ENCODE measurements around the gene C11orf24. TPM values are rescaled to one million over a fixed set of nuclear protein-coding genes. Genes with fewer than 3 reads are reported as not detected.

C11orf24 gene
- total RNA-seq, 1 donor from 2014 or later: 18.5 TPM

- no peak for DNase-seq
Observed at GRCh38 chr11:68270196-68271022, 1.4 kb downstream of the C11orf24 start.

- DNase-seq: peak; percentile 24
Observed at GRCh38 chr11:68269414-68270081, 2.2 kb downstream of the C11orf24 start.

- DNase-seq: no peak
Observed at GRCh38 chr11:68267881-68268240, 3.9 kb downstream of the C11orf24 start.

- DNase-seq: no peak
Observed at GRCh38 chr11:68266936-68267880, 4.6 kb downstream of the C11orf24 start.

- peak; percentile 10 for DNase-seq
Observed at GRCh38 chr11:68266121-68266891, 5.5 kb downstream of the C11orf24 start.

- DNase-seq: no peak
Observed at GRCh38 chr11:68264741-68265540, 6.8 kb downstream of the C11orf24 start.

GRCh38 chr11:68264244-68264643, 7.5 kb downstream of the C11orf24 start:
- DNase-seq: no peak

GRCh38 chr11:68263444-68264035, 8.2 kb downstream of the C11orf24 start:
- no peak for DNase-seq

GRCh38 chr11:68262544-68262827, 9.3 kb downstream of the C11orf24 start:
- DNase-seq: no peak

- no peak for DNase-seq
Observed at GRCh38 chr11:68261749-68262543, 9.8 kb downstream of the C11orf24 start.

- DNase-seq: no peak
Observed at GRCh38 chr11:68261006-68261405, 10.8 kb downstream of the C11orf24 start.

- no peak for DNase-seq
Observed at GRCh38 chr11:68260484-68260883, 11.3 kb downstream of the C11orf24 start.

- no peak for DNase-seq
Observed at GRCh38 chr11:68259122-68259959, 12.4 kb downstream of the C11orf24 start.

GRCh38 chr11:68258363-68258765, 13.4 kb downstream of the C11orf24 start:
- no peak for DNase-seq

- peak; percentile 69 for DNase-seq
Observed at GRCh38 chr11:68257477-68258362, 14.1 kb downstream of the C11orf24 start.

GRCh38 chr11:68256331-68256741, 15.4 kb downstream of the C11orf24 start:
- DNase-seq: no peak

- no peak for DNase-seq
Observed at GRCh38 chr11:68255526-68255925, 16.2 kb downstream of the C11orf24 start.

- DNase-seq: no peak
Observed at GRCh38 chr11:68254421-68254820, 17.4 kb downstream of the C11orf24 start.
